ENCODE data around the gene SLC25A47.
"Not testable (repeated sequence)": the region's sequence is repeated elsewhere in the genome, so short reads cannot be mapped to it uniquely, and the experiment has no call there.

Gene SLC25A47

GRCh38 chr14:100328495-100329163 lies 5.5 kb downstream of the SLC25A47 start:
- DNase-seq, result no peak

GRCh38 chr14:100329233-100330006 lies 6.3 kb downstream of the SLC25A47 start:
- no peak for DNase-seq

- DNase-seq, result no peak
Measured at GRCh38 chr14:100330007-100330344, 6.8 kb downstream of the SLC25A47 start.

GRCh38 chr14:100330388-100330931 lies 7.3 kb downstream of the SLC25A47 start:
- no peak for DNase-seq

GRCh38 chr14:100332071-100332639 lies 9.0 kb downstream of the SLC25A47 start:
- peak; percentile 43 for DNase-seq

- DNase-seq, result peak; percentile 43
Measured at GRCh38 chr14:100332797-100333196, 9.7 kb downstream of the SLC25A47 start.

- no peak for DNase-seq
Measured at GRCh38 chr14:100333311-100333710, 10.2 kb downstream of the SLC25A47 start.

- peak; percentile 28 for DNase-seq
Measured at GRCh38 chr14:100333827-100334226, 10.7 kb downstream of the SLC25A47 start.

GRCh38 chr14:100334904-100335303 lies 11.8 kb downstream of the SLC25A47 start:
- no peak for DNase-seq

- DNase-seq, result no peak
Measured at GRCh38 chr14:100336618-100337530, 13.7 kb downstream of the SLC25A47 start.

GRCh38 chr14:100339766-100340422 lies 16.8 kb downstream of the SLC25A47 start:
- no peak for DNase-seq

GRCh38 chr14:100340423-100340813 lies 17.3 kb downstream of the SLC25A47 start:
- no peak for DNase-seq

- peak; percentile 24 for DNase-seq
Measured at GRCh38 chr14:100341301-100342031, 18.3 kb downstream of the SLC25A47 start.

- DNase-seq, result no peak
Measured at GRCh38 chr14:100342195-100342594, 19.1 kb downstream of the SLC25A47 start.

GRCh38 chr14:100342826-100343225 lies 19.7 kb downstream of the SLC25A47 start:
- DNase-seq, result not testable (repeated sequence)

- DNase-seq, result not testable (repeated sequence)
Measured at GRCh38 chr14:100344657-100345056, 21.5 kb downstream of the SLC25A47 start.

- no peak for DNase-seq
Measured at GRCh38 chr14:100345711-100346110, 22.6 kb downstream of the SLC25A47 start.

GRCh38 chr14:100346306-100347091 lies 23.4 kb downstream of the SLC25A47 start:
- DNase-seq, result no peak

GRCh38 chr14:100348253-100348729 lies 25.2 kb downstream of the SLC25A47 start:
- no peak for DNase-seq

Data from OCI-M1 (cell line).